Measurements from ENCODE around the gene EBF3. TPM values are rescaled to one million over a fixed set of nuclear protein-coding genes. Genes with fewer than 3 reads are reported as not detected.

Gene EBF3
- total and polyA plus RNA-seq, 2 experiments from 2014 or later: 0.22 to 0.77 TPM

DNA sequence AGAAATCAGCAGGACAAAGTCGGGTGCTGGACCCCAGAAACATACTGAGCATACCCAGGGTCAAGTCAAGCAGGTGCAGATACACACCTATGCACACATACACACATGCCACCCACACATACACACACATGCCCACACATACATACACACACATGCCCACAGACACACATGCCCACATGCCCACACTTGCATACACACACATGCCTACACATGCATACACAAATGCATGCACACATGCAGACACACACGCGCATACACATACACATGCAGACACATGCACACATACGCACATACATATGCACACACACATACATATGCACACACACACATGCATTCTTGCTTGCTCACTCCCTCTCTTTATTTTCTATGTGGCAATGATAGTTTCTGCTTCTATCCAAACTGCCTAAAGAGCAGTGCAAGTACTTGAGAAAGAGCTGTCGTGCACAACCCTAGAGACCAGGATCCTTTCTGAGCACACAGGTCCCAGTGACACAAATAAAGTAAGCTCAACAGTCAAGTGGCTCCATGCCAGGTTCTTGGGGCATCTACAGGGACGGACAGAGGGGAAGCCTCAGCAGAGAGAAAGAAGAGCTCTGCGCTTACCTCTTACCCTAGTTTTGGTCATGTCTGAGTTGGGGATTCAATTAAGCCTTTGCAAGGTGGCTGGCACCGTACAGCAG, 83.7 kb downstream of the EBF3 start:
- Histone ChIP-seq H3K9me3 (ENCODE audit: low read depth) (no peaks in the 10 kb centered on the region), H3K4me3 (no peak overlapping the region), H3K79me2 (no peaks in the 10 kb centered on the region), H3K9me2 (replicated peaks; ENCODE audit: insufficient read depth) (no peaks in the 10 kb centered on the region), H2AFZ (no peak overlapping the region), H3K27me3 (peaks cover 19% of the 10 kb centered on the region), H3K4me2 (no peak overlapping the region), H3K27ac (no peak overlapping the region), H4K20me1 (ENCODE audit: insufficient read depth, poor library complexity, severe bottlenecking) (no peaks in the 10 kb centered on the region), H3K4me1 (ENCODE audit: insufficient read depth) (no peaks in the 10 kb centered on the region), H3K36me3 (replicated peaks; ENCODE audit: insufficient read depth, low read depth) (no peaks in the 10 kb centered on the region)
- DNase-seq (ENCODE audit: low spot score): no peak
- 85% methylated on average over 8 of the region's 8 CpGs for WGBS (ENCODE audit: low lambda C conversion rate, missing lambda C conversion rate)
- TF ChIP-seq, protein P1, sequence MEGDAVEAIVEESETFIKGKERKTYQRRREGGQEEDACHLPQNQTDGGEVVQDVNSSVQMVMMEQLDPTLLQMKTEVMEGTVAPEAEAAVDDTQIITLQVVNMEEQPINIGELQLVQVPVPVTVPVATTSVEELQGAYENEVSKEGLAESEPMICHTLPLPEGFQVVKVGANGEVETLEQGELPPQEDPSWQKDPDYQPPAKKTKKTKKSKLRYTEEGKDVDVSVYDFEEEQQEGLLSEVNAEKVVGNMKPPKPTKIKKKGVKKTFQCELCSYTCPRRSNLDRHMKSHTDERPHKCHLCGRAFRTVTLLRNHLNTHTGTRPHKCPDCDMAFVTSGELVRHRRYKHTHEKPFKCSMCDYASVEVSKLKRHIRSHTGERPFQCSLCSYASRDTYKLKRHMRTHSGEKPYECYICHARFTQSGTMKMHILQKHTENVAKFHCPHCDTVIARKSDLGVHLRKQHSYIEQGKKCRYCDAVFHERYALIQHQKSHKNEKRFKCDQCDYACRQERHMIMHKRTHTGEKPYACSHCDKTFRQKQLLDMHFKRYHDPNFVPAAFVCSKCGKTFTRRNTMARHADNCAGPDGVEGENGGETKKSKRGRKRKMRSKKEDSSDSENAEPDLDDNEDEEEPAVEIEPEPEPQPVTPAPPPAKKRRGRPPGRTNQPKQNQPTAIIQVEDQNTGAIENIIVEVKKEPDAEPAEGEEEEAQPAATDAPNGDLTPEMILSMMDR (IDR thresholded peaks at IDR 0.05; ENCODE audit: poor library complexity): no peak
- no peak for TF ChIP-seq EZH2phosphoT487 (IDR thresholded peaks at IDR 0.05; ENCODE audit: low read depth, severe bottlenecking, unreplicated experiment)
- TF ChIP-seq EZH2 (IDR thresholded peaks at IDR 0.05; ENCODE audit: borderline replicate concordance): no peak

DNA sequence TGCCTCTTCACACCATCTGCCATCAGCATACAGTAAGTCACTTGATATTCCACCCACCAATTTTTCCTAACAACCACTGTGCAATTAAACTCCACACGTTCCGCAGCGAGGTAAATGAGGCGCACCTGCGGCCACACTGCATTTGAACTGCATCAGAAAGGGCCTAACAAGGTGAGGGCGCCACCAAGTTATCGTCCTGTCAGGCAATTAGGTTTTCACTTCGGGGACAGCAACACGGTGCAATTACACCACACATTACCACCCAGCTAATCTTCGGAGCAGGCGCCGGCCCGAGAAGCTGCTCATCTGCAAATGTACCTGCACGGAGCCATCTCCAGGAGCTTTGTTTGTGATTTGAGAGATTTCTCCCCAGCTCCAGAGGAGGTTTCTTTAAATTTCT, 84.4 kb downstream of the EBF3 start:
- no peak overlapping the region for H2AFZ ChIP-seq
- no peak overlapping the region for H3K27ac ChIP-seq
- 92% methylated on average over 14 of the region's 14 CpGs for WGBS (ENCODE audit: low lambda C conversion rate, missing lambda C conversion rate)
- TF ChIP-seq, protein P1 (IDR thresholded peaks at IDR 0.05; ENCODE audit: poor library complexity): no peak
- TF ChIP-seq EZH2 (IDR thresholded peaks at IDR 0.05; ENCODE audit: borderline replicate concordance) (no peak), EZH2phosphoT487 (IDR thresholded peaks at IDR 0.05; ENCODE audit: low read depth, severe bottlenecking, unreplicated experiment) (no peak)
- H3K4me3 ChIP-seq: no peak overlapping the region
- no peaks in the 10 kb centered on the region for H4K20me1 ChIP-seq (ENCODE audit: insufficient read depth, poor library complexity, severe bottlenecking)
- H3K9me3 ChIP-seq (ENCODE audit: low read depth): no peaks in the 10 kb centered on the region
- H3K4me1 ChIP-seq (ENCODE audit: insufficient read depth): no peaks in the 10 kb centered on the region
- H3K9me2 ChIP-seq (replicated peaks; ENCODE audit: insufficient read depth): no peaks in the 10 kb centered on the region
- peaks cover 19% of the 10 kb centered on the region for H3K27me3 ChIP-seq
- DNase-seq (ENCODE audit: low spot score): no peak
- H3K36me3 ChIP-seq (replicated peaks; ENCODE audit: insufficient read depth, low read depth): no peaks in the 10 kb centered on the region
- no peaks in the 10 kb centered on the region for H3K79me2 ChIP-seq
- H3K4me2 ChIP-seq: no peak overlapping the region

DNA sequence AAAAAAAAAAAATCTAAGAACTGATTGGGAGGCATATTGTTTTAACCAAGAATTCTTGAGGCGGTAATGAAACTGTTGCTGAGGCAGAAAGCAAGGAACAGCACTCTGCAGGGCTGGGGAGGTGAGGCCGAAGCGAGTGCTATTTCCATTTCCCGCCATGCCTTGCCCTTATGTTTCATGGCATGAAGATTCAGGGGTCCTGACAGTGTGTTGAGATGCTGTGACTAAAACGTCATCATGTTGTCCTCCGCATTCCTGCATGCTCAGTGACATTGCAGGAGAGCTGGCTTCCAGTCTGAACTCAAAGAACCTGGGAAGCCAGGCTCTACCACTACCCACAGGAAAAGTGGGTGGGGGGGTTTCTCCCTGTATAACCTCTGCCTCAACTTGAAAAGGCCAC, 85.2 kb downstream of the EBF3 start:
- WGBS (ENCODE audit: low lambda C conversion rate, missing lambda C conversion rate): 94% methylated on average over 6 of the region's 6 CpGs
- H3K79me2 ChIP-seq: no peaks in the 10 kb centered on the region
- no peaks in the 10 kb centered on the region for H4K20me1 ChIP-seq (ENCODE audit: insufficient read depth, poor library complexity, severe bottlenecking)

More for the DNA sequence above, 85.2 kb downstream of the EBF3 start:
- no peaks in the 10 kb centered on the region for H3K36me3 ChIP-seq (replicated peaks; ENCODE audit: insufficient read depth, low read depth)
- no peak overlapping the region for H3K4me3 ChIP-seq
- H3K27ac ChIP-seq: no peak overlapping the region
- H3K4me2 ChIP-seq: no peak overlapping the region
- TF ChIP-seq EZH2phosphoT487 (IDR thresholded peaks at IDR 0.05; ENCODE audit: low read depth, severe bottlenecking, unreplicated experiment): no peak
- TF ChIP-seq, protein P1 (IDR thresholded peaks at IDR 0.05; ENCODE audit: poor library complexity): no peak
- TF ChIP-seq EZH2 (IDR thresholded peaks at IDR 0.05; ENCODE audit: borderline replicate concordance): no peak
- no peaks in the 10 kb centered on the region for H3K4me1 ChIP-seq (ENCODE audit: insufficient read depth)
- no peak for DNase-seq (ENCODE audit: low spot score)
- no peaks in the 10 kb centered on the region for H3K9me3 ChIP-seq (ENCODE audit: low read depth)
- no peaks in the 10 kb centered on the region for H3K9me2 ChIP-seq (replicated peaks; ENCODE audit: insufficient read depth)
- H3K27me3 ChIP-seq: peaks cover 19% of the 10 kb centered on the region
- no peak overlapping the region for H2AFZ ChIP-seq
